Activated naive CD8-positive, alpha-beta T cell treated with anti-CD3 and anti-CD28 coated beads, Interleukin-2, amount 50 U/mL, for 16 hours (primary cell): ENCODE results near the gene ITGA11.

Experiments used
- DNase-seq: peaks from one replicate; pipeline ENCODE4 v3.0.0-alpha.2; 2020; ENCODE audit warnings: low read depth, low spot score

The ITGA11 gene

DNA sequence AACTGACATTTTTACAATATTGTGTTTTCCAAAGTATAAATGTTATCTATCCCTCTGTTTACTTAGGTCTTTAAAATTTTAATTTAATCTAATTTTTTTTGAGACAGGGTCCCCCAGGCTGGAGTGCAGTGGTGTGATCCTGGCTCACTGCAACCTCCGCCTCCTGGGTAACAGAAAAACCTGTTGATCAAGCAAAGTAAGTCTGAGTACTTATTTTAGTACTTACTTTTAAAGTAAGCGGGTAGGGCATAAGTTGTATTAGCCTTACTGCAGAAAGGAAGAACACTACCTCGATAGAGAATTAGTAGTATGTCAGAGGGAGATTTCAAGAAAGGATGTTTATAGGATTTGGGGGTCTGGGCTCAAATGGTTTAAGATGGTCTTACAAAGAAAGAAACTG, 166.3 kb downstream of the ITGA11 start:
- no peak for DNase-seq

DNA sequence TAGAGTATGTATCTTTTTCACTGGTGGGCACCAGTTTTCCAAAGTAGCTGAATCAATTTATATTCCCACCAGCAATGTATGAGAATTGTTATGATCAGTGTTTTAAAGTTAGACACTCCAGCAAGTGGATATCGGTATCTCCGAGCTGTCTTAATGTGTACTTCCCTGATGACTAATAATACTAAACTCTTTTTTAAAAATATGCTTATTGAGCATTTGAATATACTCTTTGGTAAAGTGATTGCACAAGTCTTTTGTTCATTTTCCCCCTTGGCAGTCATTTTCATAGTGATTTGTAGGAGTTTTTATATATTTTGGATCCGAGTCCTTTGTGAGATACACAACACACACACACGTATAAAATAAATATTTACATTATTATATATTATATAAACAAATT, 166.9 kb downstream of the ITGA11 start:
- DNase-seq, result no peak

DNA sequence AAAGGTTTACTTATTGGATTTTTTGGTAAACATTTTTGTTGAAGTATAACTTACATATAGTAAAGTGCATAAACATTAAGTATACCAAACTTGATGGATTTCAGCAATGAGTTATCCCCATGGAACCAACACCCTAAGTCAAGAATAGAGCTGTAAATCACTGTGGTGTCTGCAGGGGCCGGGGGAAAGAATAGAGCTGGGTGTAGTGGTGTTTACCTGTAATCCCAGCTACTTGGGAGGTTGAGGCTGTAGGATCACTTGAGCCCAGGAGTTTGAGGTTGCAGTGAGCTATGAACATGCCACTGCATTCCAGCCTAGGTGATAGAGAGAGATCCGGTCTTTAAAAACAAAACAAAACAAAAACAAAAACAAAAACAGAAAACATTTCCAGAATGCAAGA, 167.7 kb downstream of the ITGA11 start:
- no peak for DNase-seq

GRCh38 chr15:68262514-68263356, 169.2 kb downstream of the ITGA11 start:
- DNase-seq, result no peak

DNA sequence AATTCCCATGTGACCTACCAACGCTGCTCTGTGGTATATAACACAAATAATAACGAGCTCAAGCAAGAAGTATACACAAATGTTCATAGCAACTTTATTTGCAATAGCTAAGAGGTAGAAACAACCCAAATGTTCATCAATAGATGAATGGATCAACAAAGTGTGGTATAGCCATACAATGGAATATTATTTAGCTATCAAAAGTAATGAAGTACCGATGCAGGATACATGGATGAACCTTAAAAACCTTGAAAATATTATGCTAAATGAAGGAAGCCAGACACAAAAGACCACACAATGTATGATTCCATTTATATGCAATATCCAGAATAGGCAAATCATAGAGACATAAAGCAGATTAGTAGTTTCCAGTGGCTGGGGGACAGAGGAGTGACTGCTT, 170.0 kb downstream of the ITGA11 start:
- no peak for DNase-seq

- DNase-seq, result no peak
Observed at GRCh38 chr15:68261241-68261640, 170.7 kb downstream of the ITGA11 start.

- no peak for DNase-seq
Observed at GRCh38 chr15:68259883-68260282, 172.1 kb downstream of the ITGA11 start.

GRCh38 chr15:68258692-68259091, 173.3 kb downstream of the ITGA11 start:
- no peak for DNase-seq

DNA sequence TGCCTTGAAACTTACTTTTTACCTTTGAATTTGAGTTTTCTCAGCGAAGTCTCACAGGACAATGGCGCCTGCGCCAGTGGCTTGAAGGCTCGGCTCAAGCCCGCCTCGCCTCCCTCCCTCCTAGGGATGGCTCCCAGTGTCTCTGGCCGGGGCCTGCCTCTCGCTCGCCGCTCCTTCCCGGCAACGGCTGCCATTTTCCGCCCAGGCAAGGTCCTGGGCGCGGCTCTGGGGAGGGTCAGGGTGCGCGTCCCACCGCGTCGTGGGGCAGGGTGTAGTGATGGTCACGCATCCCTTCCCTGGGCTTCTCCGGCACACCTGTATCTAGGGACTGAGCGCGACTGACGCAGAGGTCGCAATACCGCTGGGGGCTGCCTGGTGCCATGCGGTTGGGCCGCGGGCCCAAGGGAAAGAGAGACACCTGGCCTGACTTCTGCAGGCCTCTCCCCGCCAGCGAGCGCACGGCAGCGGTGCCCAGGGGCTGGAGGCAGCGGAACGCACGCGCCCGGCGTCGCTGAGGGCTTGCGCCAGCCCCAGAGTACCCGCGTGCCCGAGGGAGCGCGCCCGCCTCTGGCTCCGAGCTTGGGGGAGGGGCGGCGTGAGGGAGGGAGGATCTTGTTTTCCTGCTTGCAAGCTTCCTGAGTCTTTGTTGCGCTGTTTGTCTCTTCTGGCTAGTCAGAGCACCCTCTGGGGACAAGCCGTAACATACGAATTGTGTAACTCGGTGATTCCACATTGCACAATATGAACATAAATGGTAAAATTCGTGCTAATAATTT, 175.1 kb downstream of the ITGA11 start:
- DNase-seq, result peak; percentile 21

- peak; percentile 18 for DNase-seq
Observed at GRCh38 chr15:68252925-68253534, 178.9 kb downstream of the ITGA11 start.

- no peak for DNase-seq
Observed at GRCh38 chr15:68249058-68249713, 182.8 kb downstream of the ITGA11 start.
